ENCODE results near the gene SRCAP.

Gene SRCAP

GRCh38 chr16:30698816-30699614, at the start of gene SRCAP:
Gene SRCAP (plus strand): TSS chr16:30699171. CDS start chr16:30700825, 1,654 bp downstream.
- DNase-seq (ENCODE audit: low read depth), result peak; percentile 77

DNA sequence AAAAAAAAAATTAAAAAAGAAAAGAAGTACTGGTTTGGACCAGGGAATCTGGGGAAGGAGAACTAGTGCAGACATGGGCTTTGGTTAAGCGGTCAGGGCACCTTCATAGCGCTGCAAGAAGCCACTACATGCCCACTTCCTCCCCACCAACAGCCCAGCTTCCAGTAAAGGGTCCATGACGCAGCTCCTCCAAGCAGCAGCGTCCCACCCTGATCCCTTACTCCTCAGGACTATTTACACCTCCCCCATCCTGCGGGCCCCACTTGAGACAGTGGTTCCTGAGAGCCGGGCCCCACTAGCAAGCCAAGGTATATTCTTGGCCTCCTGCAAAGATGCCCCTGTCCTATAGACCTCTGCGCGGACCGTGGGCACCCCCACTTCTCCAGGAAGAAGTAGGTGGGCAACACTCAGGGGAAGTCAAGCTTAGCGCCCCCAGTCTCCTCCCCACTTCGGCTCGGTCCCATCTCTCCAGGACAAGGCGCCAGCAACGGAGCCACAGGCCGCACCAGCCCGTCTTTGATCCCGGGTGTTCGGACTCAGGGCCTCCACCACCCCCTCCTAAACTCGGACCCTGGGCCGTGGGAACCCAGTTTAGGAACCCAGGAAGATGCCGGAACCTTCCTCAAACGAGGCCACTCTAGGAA, 49.1 kb upstream of the SRCAP start:
- peak; percentile 36 for DNase-seq (ENCODE audit: low read depth)

- DNase-seq (ENCODE audit: low read depth), result peak; percentile 97
Measured at GRCh38 chr16:30650369-30651123, 48.4 kb upstream of the SRCAP start, which contains the start of gene PRR14. Gene PRR14 (plus strand): TSS chr16:30650960. CDS start chr16:30651646, 686 bp downstream.

DNA sequence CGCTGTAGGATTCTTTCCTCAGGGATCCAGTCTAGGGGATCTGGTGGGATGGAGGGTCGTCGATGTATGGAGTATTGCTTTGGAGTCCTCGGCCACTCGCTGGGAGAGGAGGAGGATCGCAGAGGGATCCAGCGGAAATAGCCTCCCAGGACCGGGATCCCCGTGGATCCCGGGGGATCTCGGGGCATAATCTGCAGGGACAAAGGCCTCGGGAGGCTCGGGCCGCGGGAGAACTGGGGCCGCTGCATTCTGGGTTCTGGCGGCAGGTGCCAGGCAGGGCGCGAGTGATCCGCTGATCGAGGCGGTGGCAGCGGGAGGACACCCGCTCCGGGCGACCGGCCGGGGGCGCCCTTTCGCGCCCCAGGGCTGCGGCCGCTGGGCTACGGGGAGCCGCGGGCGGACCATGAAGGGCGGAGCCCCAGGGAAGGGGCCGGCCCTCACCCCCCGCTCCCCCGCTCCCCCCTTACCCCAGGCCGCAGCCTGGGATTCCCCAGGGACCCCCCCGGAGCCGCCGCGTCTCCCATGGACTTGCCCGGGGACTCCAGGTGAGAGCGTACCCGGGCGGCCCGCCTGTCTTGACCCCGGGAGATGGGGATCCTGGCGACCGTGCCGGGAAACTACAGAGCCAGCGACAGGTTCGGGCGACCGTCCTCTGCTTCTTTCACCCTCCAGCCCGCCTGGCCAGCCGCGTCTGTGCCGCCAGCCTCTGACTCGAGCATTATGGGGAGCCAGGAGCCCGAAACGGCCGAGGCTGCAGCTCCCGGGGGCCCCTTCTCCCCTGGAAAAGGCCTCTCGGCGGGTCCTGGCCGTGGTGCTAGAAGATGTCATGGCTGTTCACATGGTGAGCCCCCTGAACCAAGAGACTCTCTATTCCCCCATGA, 47.6 kb upstream of the SRCAP start:
- peak; percentile 56 for DNase-seq (ENCODE audit: low read depth)

- DNase-seq (ENCODE audit: low read depth), result no peak
Measured at GRCh38 chr16:30652005-30652296, 47.0 kb upstream of the SRCAP start.

- DNase-seq (ENCODE audit: low read depth), result no peak
Measured at GRCh38 chr16:30652718-30653117, 46.3 kb upstream of the SRCAP start.

GRCh38 chr16:30654856-30655255, 44.1 kb upstream of the SRCAP start:
- no peak for DNase-seq (ENCODE audit: low read depth)

DNA sequence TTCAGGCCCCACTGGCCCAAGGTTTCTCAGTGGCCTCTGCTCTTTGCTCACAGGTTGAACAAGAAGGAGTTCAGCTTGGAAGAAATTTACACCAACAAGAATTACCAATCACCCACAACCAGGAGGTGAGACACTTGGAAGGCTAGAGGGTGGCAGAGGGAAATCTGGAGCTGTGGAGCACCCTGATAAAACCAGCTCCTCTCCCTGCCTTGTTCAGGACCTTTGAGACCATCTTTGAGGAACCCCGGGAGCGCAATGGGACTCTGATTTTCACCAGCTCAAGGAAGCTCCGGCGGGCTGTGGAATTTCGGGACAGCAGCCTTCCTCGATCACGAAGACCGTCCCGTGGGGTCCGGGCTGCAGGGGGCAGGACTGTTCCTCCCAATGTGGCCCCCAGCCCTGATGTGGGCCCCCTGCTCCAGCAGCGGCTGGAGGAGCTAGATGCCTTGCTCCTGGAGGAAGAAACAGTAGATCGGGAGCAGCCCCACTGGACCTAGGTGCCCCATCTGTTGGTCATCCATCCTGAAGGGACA, 43.1 kb upstream of the SRCAP start:
- DNase-seq (ENCODE audit: low read depth), result no peak

DNA sequence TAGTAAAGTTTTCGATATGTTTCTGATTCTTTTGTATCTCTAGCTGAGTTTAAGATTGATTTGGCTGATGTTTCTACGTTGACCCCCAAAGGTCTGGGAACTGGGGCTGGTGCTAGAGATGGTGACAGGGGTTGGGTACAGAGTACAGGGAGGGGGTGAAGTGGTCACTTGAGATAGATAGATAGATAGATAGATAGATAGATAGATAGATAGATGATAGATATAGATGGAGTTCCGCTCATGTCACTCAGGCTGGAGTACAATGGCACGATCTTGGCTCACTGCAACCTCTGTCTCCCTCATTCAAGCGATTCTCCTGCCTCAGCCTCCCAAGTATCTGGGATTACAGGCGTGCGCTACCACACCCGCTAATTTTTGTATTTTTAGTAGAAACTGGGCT, 42.6 kb upstream of the SRCAP start:
- DNase-seq (ENCODE audit: low read depth), result no peak

DNA sequence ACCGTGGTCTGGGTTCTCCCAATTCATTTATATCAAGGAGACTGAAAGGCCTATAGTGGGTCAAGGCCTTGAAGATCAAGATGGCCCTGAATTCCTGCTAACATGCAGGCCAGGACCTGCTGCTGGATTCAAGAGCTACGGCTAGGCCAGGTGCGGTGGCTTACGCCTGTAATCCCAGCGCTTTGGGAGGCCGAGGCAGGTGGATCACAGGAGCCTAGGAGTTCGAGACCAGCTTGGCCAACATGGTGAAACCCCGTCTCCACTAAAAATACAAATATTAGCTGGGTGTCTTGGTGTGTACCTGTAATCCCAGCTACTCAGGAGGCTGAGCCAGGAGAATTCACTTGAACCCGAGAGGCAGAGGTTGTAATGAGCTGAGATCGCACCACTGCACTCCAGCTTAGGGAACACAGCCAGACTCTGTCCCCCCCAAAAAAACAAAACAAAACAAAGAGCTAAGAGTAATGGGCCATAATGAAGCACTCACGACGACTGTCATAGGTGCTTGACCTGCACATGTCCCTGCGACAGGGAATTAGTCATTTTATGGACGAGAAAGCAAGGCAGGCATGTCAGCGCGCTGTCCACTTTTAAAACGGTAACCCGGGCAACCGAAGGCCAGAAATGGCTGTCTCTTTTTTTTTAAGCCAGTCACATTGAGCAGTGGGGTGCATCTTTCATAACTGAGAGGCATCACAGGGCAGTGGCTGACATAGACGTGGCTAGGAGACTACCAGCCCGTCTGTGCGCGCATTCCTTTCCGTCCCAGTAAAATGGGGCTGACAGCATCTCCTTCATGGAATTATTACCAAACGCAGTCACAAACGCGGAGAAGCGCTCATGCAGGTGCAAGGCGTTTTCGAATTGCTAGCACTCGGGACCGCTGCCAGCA, 41.8 kb upstream of the SRCAP start:
- no peak for DNase-seq (ENCODE audit: low read depth)

GRCh38 chr16:30657866-30658730, 40.9 kb upstream of the SRCAP start, which contains the start of gene FBRS:
Gene FBRS (plus strand): TSS chr16:30658431. CDS start chr16:30659519, 1,088 bp downstream.
- peak; percentile 100 for DNase-seq (ENCODE audit: low read depth)

DNA sequence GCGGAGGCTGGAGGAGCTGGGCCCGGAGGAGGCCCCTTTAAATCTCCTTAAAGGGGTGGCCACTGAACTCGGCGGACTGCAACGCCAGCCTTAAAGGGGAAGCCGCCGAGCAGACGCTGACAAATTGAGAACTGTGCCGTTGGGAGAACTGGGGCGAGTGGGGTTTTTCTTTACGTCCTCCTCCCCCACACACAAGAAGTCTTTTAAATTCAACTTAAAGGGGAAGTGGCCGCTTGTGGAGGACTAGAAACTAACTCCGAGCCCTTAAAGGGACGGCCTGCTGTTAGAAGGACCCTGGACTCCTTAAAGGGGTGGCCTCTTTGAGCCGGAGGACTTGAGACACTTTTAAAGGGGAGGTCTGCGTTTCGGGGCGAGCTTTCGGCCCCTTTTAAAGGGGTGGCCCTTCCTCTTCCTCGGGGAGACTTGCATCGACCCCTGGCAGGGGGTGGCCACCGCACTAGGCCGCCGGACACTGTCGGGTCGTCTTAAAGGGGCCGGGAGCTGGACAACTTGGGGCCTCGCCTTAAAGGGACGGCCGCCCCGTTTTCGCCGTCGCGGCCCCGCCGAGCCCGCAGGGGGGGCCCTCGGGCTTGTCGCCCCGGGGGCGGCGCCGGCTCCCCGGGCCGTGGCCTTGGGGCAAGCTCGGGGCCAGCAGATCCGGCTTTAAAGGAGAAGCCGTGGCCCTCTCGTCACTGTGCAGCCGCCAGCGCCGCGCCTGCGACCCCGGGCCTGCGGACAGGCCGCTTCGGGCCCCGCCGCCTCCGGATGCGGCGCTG, 40.1 kb upstream of the SRCAP start:
- DNase-seq (ENCODE audit: low read depth), result peak; percentile 88

GRCh38 chr16:30659507-30660423, 39.2 kb upstream of the SRCAP start:
- peak; percentile 39 for DNase-seq (ENCODE audit: low read depth)

DNA sequence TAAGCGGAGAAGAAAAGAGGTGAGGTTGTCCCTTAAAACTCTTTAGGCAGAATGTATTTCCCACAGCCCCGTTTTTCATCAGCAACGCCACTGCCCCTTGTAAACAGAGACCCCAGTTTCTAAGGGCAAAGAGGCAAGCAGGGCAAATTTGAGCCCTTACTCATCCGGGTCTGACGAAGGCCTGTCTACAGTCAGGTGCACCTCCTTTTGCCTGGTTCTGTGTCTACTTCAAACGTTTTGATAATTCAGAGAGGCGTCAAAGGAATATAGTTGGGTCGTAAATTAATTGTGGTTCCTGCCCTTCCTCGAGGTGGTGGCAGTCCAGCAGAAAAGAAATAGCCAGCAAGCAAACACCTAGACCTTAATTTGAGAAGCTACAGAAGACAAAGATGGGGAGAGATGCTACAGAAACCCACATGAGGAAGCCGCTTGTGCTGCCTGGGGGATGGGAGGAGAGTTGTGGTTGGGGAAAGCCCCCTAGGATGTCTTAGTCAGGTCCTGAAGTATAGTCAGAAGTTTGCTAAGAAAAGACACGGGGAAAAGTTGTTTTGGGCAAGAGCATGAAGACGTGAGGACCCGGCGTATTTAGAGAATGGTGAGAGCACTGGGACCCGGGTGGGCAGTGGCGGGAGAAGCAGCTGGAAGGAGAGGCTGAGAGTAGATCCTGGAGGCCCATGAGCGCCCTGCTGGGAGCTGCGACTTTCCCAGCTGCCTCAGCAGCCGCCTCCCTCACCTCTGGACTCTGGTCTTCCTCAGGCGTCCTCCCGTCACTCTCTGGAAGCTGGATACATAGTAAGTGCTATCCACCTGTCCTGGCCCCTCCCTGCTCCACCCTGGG, 38.3 kb upstream of the SRCAP start:
- no peak for DNase-seq (ENCODE audit: low read depth)

- no peak for DNase-seq (ENCODE audit: low read depth)
Measured at GRCh38 chr16:30662449-30662848, 36.5 kb upstream of the SRCAP start.

DNA sequence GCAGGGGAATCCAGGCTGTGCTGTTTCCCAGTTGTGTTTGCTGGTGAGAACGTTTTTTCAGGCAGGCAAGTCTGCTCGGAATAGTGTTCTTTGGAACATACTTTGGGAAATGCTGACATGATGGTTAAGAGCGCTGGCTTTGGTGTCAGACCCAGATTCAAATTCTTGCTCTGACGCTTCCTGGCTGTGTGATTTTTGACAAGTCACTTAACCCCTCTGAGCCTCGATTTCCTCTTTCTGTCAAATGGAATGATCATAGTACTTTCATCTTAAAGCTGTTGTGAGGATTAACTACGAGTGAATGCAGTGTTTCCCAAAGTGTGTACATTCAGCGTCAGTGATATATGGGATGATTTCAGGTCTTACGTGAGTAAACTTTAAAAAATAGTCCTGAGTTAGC, 35.9 kb upstream of the SRCAP start:
- DNase-seq (ENCODE audit: low read depth), result no peak

- DNase-seq (ENCODE audit: low read depth), result no peak
Measured at GRCh38 chr16:30663820-30664219, 35.2 kb upstream of the SRCAP start.

Measured in CMK (cell line).